HG03280 (cell line): Measurements from ENCODE around the gene AMFR.
A peak's percentile ranks its signal among the peaks of the same experiment; 100 is the strongest.

Experiments
- ATAC-seq: cut with Tn5 transposase; IDR thresholded peaks from one replicate; pipeline ENCODE4 v1.9.1; 2021; ENCODE audit warnings: mild to moderate bottlenecking, moderate library complexity; ENCODE audit not compliant: unreplicated experiment

Gene AMFR

DNA sequence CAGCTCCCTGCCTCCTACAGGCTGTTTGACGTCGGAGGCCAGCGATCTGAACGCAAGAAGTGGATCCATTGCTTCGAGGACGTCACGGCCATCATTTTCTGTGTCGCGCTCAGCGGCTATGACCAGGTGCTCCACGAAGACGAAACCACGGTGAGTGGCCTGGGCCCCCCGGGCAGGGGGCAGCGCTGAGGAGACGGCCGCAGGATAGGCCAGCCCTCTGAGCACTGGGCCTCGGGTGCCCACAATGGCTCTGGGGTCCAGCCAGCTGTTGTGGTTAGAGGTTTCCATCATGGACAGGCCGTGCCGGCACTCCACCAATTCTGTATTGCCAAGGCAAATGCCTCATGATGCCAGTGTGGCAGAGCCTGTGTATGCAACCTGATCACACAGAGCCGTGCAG lies 88.6 kb downstream of the AMFR start:
- no peak for ATAC-seq

DNA sequence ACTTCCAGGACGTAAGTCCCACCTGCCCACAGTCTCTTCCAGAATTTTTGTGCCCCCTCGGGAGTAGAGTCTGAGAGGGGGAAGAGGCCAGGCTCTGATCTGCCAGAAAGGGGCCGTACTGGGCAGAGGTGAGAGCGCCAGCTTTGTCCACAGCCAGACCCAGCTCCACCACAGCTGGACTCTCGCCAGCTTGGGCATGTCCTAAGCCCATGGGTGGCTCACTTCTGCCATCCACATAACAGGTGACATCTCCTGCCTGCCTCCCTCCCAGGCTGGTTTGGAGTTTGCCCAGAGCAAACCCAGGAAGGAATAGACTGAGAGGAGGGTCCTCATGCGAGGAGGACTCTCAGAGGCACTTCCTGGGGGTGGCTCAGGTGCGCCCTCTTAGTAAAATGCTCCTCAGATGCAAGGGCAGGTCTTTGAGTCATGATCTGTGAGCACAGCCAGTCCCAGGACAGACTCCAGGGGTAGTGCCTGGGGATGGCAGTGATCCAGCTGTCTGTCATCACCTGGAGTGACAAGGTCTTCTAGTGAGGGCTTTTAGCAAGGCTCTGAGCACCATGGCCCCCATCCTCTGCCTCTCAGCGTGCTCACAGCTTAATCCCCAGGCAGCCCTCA lies 89.2 kb downstream of the AMFR start:
- ATAC-seq, result no peak

DNA sequence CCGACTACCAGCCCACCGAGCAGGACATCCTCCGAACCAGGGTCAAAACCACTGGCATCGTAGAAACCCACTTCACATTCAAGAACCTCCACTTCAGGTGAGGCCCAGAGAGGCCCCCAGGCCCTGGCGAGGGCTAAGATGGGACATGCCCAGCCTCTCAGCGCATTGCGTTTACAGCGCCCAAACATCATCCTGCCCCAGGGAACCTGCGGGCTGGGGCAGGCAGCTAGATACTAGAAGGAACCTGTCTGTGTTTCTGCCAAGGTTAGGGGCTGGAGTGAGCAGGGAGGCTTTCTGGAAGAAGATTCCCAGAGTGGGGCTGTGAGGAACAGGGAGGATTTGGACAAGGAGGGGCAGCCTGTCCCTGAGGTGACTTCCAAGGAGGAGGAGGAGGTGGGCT lies 90.6 kb downstream of the AMFR start:
- no peak for ATAC-seq

DNA sequence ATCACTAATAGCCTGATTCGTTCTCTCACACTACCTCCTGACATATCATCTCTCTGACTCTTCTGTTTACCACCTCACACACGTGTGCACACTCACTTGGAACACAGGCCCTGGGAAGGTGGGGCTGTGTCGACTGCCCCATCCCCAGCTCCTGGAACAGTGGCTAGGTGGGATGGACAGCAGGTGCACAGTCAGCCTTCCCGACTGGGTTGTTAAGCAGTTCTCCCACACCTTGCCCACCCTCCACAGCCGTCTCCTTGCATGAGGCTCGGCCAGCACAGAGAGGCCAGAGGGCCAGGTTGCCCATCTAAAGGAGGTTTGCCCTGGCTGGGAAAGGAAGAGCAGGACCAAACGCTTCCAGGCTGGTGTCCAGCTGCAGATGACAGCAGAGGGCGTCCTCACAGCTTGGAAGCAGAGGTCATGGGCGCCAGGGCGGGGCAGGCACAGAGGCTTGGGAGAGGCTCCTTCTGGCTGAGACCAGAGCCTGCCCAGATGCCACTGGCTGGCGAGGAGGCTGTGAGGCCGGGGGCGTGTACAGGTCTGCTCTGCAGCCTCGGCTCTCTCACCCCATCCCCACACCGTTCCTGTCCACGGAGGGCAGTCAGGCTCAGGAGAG lies 92.8 kb downstream of the AMFR start:
- ATAC-seq, result no peak

DNA sequence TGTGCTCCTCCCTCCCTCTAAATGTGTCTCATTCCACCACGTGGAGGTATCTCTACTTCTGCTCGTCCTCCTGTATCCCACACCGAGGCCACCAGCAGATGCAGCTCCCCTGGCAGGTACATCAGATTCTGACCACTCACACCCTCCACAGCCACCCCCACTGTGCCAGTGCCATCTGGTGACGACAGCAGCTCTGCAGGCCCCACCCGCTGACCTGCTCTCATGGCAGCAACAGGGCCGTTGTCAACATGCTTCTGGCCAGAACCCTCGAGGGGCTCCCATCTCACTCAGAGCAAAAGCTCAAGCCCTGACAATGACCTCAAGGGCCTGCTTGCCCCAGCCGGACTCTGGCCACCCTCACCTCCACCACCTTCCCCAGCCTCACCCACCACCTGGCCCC lies 93.4 kb downstream of the AMFR start:
- ATAC-seq, result no peak

DNA sequence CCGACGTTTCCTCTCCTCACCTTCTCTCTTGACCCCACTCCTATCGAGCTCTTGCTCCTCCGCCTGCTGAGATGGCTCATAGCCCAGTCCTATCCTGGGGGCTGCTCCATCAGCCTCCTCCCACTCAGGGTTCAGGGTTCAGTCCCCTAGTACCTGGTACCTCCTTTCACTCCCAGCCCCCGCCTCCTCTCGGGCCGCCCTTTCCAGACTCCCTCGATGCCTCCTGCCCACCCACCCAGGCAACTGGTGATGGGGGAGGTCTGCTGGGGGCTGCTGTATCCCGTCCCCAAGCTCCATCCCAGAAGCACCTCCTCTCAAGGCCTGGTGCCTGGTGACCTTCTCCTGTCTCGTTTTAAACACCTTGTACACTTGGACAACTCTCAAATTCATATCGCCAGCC lies 93.9 kb downstream of the AMFR start:
- ATAC-seq, result no peak

DNA sequence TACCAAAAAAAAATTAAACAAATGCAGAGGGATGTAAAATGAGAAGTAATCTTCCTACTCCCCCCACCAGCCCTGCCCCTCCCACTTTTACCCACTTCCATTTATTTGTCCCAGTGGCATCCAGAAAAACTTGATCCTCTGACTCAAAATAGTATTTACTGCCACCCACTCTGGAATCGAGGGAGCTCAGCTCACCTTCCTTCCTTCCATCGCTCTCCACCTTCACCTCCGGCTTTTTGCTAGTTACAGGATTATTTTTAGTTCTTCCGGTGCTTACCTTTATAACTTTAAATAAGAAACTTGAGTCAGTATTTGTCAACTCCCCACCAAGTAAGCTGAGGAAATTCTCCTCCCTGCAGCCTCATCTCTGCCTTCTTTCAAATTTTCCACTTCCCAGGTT lies 94.9 kb downstream of the AMFR start:
- ATAC-seq, result no peak

DNA sequence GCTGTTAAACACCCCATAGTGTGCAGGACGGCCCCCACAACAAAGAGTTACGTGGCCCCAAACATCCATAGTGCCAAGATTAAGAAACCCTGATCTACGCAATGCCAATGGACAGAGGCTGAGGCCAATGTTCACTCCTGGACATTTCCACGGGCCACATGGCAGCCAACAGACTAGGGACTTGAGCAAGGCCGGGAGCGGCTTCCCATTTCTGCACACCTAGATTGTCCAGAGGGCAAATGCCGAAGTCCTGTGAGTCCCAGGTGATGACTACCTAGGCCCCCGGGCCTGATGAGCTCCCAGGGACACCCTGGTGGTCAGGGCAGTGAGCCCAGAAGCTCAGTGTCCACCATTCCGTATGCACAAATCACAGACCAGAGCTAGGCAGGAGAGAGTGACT lies 95.5 kb downstream of the AMFR start:
- no peak for ATAC-seq

DNA sequence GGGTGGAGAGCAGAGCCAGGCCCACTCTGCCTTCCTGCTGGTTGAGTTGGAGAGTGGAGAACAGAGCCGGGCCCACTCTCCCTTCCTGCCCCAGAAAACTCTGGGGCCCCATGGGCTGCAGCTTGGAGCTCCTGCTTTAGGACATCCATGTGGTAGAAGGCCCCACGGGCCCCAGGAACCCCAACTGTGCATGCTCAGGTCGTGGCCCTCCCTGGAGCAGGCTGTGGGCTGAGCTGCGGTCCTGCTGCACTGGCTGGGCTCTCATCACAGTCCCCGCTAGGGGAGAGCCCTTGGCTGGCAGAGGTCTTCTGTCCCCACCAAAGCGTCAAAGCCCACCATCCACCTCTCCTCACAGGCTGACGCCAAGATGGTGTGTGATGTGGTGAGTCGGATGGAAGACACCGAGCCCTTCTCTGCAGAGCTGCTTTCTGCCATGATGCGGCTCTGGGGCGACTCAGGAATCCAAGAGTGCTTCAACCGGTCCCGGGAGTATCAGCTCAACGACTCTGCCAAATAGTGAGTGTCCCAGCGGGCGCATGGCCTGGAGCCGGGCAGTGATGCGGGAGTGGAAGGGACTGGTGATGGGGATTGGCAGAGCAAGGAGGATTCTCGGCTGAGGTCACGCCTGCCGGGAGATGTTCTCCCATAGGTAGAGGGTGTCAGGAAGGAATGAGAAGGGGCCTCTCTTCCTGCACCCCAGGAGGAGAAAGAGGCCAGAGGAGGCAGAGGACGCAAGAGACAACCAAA lies 96.9 kb downstream of the AMFR start:
- ATAC-seq, result no peak

DNA sequence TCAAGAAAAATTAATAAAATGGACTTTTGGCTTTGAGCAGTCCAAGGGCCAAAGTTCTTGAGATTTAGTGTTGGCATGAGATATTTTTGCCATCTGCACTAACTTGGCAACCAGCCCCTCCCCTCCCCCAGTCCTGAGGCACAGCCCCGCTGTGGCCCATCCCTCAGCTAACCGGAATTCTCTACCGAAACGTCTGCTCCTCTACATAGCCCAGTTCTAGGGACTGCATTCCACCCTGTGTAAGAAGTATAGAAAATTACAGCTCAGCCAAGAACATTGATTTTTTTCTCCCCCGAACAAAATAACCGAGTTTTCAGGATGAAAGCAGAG lies 97.5 kb downstream of the AMFR start:
- ATAC-seq, result no peak

DNA sequence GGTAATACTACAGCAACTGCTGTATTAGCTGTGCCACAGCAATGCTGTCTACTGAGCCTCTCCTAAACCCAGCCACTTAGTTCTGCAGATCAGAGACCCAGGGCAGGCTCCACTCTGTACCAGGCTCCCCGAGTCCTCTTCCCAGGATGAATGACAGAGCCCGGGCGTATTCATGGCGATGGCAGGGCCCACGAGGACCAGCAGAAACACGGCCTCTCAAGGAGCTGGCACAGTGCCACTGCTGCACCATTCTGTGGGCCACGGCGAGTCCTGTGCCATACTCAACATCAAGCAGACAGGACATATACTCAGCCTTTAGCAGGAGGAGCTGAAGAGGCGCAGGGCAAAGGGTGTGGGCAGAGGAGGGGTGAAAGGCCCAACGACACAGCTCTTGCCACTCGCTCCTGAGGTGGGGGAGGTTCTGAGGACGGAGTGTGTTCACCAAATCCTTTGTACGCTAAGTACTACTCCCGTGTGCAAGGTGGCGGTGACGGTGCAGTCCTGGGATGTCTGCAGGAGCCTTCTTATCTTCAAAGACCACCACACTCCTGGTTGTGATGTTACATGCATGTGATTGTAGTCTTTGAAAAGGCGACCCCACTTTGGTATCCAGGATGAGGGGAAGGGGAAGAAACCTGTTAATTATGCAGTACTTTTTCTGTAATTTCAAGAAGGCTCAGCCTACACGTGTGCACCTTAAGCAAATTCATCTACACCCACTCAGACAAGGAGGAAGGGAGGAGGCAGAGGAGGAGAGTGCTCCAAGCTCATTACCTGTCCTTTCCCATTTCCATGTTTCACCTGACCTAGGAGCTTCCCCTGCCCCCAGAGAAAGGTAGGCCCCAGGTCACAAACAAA lies 98.0 kb downstream of the AMFR start:
- ATAC-seq, result no peak

DNA sequence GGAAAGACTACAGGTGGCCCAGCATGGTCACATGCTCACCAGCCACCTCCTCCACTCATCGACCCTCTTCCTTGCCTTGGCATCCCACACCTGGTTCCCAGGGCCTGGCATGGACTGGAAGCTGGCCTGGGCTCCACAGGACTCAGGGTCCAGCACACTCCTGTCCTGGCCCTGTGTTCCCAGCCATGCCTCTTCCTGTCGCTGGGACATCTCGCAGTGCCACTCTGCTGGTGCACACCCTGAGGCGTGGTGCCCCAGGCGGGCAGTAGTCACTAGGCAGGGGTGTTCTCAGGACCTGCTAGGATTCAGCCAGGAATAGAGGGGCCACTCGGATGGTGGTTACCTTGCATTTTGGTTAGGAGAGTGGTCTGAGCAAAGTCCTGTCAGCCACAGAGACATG lies 99.4 kb downstream of the AMFR start:
- no peak for ATAC-seq

DNA sequence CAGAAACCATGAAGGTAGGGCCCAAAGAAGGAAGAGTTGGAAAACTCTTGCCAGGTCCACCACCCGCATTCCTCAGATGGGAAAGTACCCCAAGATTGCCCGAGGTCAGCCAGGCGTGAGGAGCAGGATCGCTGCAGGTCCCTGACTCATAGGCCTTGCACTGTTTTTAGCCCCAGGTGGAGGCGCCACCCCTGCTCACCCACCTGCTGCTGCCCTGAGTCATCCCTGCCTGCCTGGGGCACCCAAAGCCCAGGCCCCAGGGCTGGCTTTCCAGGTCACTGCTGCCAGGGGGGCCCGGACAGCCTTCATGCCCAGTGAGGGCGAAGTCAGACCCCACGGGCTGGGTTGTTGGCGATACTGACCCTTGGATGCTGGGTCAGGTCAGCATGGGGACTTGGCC lies 100.9 kb downstream of the AMFR start:
- ATAC-seq, result no peak

DNA sequence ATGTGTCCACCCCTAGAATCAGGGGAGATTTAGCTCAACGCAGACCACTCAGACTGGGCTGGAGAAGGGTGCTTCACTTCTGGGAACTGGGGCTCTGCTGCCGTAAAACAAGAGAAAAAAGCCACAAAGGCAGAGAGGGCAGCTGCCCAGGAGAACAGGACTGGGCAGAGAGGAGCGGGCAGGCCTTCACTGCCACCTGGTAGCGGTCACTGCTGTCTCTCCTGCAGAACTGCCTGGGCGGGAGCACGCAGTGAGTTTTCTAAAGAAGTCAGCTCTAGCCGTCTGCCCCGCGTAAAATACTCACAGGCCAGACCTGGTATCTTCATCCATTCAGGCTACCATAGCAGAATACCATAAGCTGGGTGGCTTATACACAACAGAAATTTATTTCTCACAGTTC lies 103.8 kb downstream of the AMFR start:
- ATAC-seq, result no peak

DNA sequence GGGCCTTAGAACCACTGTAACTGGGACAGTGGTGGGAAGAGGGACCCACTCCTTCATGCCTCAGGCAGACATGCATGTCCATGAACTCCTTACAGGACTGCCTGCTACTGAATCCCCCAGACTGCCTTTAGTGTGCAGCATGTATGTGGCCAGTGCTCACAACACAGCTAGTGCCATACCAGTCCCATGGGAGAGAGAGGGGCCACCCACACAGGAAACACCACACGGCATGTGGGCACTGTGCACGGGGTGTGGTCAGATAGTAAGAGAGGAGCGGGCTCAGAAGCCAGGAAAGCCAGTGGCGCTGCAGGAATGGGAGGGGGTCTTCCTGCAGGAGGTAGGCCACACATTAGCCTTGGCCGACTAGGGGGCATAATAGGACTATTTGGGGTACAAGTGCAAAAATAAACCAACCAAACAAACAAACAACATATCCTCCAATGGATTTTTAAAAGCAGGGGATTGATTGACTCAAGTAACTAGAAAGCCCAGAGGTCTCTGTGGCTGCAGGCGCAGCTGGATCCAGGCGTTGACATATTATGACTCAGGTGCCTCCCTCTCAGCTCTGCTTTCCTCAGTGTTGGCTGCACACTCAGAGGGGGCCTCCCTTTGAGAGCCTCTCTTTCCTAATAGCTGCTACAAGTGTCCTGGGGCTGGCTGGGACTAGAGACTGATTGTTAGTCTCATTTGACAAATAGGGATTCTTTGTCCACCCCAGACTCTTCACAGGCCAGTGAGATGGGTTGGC lies 104.4 kb downstream of the AMFR start:
- ATAC-seq, result no peak

DNA sequence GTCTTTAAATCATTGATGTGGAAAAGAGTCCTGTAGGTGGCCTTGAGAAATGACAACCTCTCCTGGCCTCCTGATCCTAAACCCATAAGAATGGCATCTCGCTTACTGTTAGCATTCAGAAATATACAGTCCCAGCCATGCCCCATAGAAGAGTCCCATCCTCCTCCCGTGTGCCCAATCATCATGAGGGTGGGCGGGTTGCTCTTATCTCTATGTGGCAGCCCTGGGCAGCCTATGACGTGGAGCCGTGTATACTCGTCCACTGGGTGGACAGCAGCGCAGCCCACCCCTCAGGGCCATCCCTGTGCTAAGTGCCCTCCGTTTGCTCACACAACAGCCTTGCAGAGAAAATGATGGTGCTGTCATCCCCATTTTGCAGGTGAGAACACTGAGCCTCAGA lies 105.3 kb downstream of the AMFR start:
- no peak for ATAC-seq

DNA sequence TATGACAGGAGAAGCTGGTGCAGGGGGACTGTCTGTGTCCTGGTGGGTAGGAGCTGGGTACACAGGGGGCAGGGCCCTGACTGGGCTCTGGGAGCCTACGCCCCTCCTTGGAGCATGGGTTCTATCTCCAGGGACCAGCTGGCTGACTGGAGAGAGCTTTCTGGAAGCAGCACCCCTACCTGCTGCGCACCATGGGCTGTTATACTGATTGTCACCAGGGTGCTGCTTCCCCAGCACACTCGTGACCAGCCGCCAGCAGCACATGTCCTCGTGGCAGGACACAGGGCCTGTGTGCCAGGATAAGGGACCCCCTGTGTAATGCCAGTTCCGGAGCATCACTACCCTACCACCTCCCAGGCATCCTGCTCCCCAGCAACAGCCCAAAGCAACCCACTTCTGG lies 106.0 kb downstream of the AMFR start:
- ATAC-seq, result no peak

DNA sequence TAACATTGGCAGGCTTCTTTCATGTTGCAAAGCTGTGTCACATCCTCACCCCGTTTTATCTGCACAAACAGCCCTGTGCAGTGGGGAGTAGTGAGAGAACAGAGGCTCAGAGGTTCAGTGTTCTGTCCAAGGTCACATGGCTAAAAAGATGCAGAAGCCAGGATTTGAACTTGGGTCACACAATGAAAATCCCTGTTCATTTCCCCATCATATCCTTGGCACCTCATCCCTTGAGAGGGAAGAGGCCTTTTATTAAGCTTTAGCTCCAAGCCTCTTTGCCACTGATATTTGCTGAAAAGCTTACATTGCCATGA lies 106.6 kb downstream of the AMFR start:
- no peak for ATAC-seq

DNA sequence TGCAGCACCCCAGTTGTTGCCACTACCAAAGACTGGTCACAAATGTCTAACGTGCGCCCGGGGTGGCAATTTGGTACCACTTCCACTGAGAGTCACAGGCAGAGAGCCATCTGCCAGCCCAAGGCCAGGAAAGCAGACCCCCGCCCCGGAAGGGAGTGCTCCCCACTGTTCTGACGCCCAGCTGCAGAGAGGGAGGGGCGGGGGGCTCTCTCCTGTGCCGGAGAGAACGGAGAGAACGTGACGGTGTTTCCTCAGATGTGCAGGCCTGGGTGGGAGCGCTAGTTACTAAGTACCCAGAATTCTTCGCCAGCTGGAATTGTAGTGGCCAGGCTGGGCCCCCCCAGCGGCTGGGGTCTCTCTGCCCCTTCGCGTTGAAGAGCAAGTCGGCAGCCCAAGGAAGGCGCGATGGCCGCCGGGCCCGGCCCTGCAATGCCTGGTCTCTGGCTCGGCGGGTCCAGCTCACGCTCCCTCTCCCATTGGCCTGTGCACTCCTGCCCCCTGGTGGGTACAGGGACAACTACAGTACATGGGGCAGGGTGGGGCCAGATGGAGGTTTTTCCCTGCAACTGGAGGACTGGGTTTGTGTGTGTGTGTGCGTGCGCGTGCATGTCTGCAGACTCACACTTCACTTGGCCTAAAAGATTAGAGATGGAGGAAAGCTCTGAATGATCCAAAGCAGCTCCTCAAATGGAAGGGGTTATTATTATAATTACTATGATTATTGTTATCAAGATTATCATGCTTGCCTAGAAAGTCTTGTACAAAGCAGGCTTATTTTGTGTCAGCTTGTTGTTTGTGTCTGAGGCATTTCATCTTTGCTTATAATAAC lies 107.1 kb downstream of the AMFR start:
- ATAC-seq, result peak; percentile 91

DNA sequence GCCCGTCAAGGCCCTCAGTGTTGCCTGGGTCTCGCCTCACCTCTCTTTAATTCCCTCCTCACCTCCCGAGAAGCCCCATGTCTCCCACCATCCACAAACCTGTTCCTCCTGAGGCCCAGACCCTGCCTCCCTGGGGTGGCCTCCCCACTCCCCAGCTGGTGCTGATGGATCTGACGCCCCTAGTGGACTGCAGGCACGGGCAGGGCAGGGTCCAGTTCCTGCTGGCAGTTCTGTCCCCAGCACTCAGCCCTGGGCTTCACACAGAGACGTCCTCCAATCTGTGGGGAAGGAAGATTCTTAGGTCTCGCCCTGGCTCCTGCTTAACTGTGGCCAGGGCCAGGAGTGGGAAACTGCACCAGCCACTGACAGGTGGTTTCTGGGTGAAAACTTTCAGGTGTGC lies 108.8 kb downstream of the AMFR start:
- ATAC-seq, result no peak
